IMR-90 (cell line): Measurements from ENCODE around the gene ZNF408. TPM values are rescaled to one million over a fixed set of nuclear protein-coding genes. Genes with fewer than 3 reads are reported as not detected.

Experiments used
- ATAC-seq: fragments of 200-7000 bp; cut with Tn5 transposase; 2 replicates; pipeline ENCODE4 v1.9.1; 2020; ENCODE audit warnings: low read depth, mild to moderate bottlenecking, moderate library complexity
- BruUV-seq: library from RNA; stranded (reverse); fragments of 400-500 nt; replicated peaks from 2 replicates; lab custom pipeline; 2021; lab: Mats Ljungman, UMichigan
- CTCF ChIA-PET: fragments of 300-600 bp; formaldehyde crosslinking; extraction: SDS; loops from one replicate; lab custom pipeline; 2021; ENCODE audit warnings: antibody characterized with exemption; lab: Yijun Ruan, JAX
- POLR2A ChIA-PET: fragments of 300-600 bp; sonication (Branson Sonifier 250); formaldehyde crosslinking; loops from one replicate; lab custom pipeline; 2022; ENCODE audit warnings: antibody characterized with exemption; ENCODE audit not compliant: unreplicated experiment; lab: Charles Lee
- DNase-seq: peaks from one replicate; pipeline ENCODE4 v3.0.0; 2013
- H2AFZ ChIP-seq: replicated peaks from 2 replicates; pipeline ENCODE3; 2013; ENCODE audit warnings: low read length, mild to moderate bottlenecking; ENCODE audit not compliant: poor library complexity
- H2AK5ac ChIP-seq: 2 replicates; pipeline ENCODE4 v1.6.1; 2013; ENCODE audit warnings: low read depth, low read length, inconsistent platforms
- H2AK9ac ChIP-seq: replicated peaks from 2 replicates; pipeline ENCODE3; 2013; ENCODE audit warnings: mild to moderate bottlenecking, low read depth, low read length, moderate library complexity; ENCODE audit not compliant: poor library complexity
- H2BK120ac ChIP-seq: 2 replicates; pipeline ENCODE4 v1.6.1; 2013; ENCODE audit warnings: low read depth, low read length, inconsistent platforms
- H2BK15ac ChIP-seq: 3 replicates; pipeline ENCODE4 v1.6.1; 2013; ENCODE audit warnings: low read depth, low read length, inconsistent platforms
- H2BK20ac ChIP-seq: 2 replicates; pipeline ENCODE4 v1.6.1; 2013; ENCODE audit warnings: low read depth, mild to moderate bottlenecking, inconsistent platforms, low read length, moderate library complexity
- H2BK5ac ChIP-seq: 2 replicates; pipeline ENCODE4 v1.6.1; 2013; ENCODE audit warnings: mild to moderate bottlenecking, low read depth, low read length, inconsistent platforms; ENCODE audit not compliant: poor library complexity, severe bottlenecking
- H3K14ac ChIP-seq: replicated peaks from 2 replicates; pipeline ENCODE4 v1.6.1; 2013; ENCODE audit warnings: low read depth, low read length, inconsistent platforms
- H3K18ac ChIP-seq: 2 replicates; pipeline ENCODE4 v1.6.1; 2013; ENCODE audit warnings: low read depth, low read length, control low read depth
- H3K23ac ChIP-seq: 2 replicates; pipeline ENCODE4 v1.6.1; 2013; ENCODE audit warnings: low read depth, low read length, inconsistent platforms
- H3K27ac ChIP-seq: 2 replicates; pipeline ENCODE4 v1.5.1; 2013; ENCODE audit warnings: mild to moderate bottlenecking, control low read depth, low read length; ENCODE audit not compliant: insufficient read depth
- H3K27me3 ChIP-seq: 2 replicates; pipeline ENCODE4 v1.6.1; 2013; ENCODE audit warnings: low read length; ENCODE audit not compliant: control insufficient read depth, insufficient read depth
- H3K36me3 ChIP-seq: 2 replicates; pipeline ENCODE4 v1.6.1; 2013; ENCODE audit warnings: low read length, mixed read lengths; ENCODE audit not compliant: control insufficient read depth, insufficient read depth
- H3K4ac ChIP-seq: 2 replicates; pipeline ENCODE4 v1.6.1; 2013; ENCODE audit warnings: low read depth, low read length, inconsistent platforms
- H3K4me1 ChIP-seq: 2 replicates; pipeline ENCODE4 v1.6.1; 2013; ENCODE audit warnings: low read length, mixed read lengths; ENCODE audit not compliant: control insufficient read depth, insufficient read depth
- H3K4me2 ChIP-seq: 2 replicates; pipeline ENCODE4 v1.6.1; 2013; ENCODE audit warnings: low read depth, mild to moderate bottlenecking, control low read depth, low read length, moderate library complexity
- H3K4me3 ChIP-seq: 2 replicates; pipeline ENCODE4 v1.5.1; 2013; ENCODE audit warnings: low read depth, mild to moderate bottlenecking, control low read depth, low read length, moderate library complexity; ENCODE audit not compliant: insufficient read depth
- H3K56ac ChIP-seq: 2 replicates; pipeline ENCODE4 v1.6.1; 2013; ENCODE audit warnings: low read length, inconsistent platforms; ENCODE audit not compliant: insufficient read depth; ENCODE audit errors: extremely low read depth
- H3K79me1 ChIP-seq, 2 experiments: 2 replicates each; pipeline ENCODE4 v1.6.1; 2013; ENCODE audit warnings: low read length in 2 of 2, inconsistent platforms in 1 of 2, low read depth in 1 of 2
- H3K9ac ChIP-seq: 2 replicates; pipeline ENCODE4 v1.6.1; 2013; ENCODE audit warnings: low read depth, low read length, control low read depth
- H3K9me1 ChIP-seq: 2 replicates; pipeline ENCODE4 v1.6.1; 2013; ENCODE audit warnings: low read length, inconsistent platforms; ENCODE audit not compliant: insufficient read depth
- H3K9me3 ChIP-seq: 2 replicates; pipeline ENCODE4 v1.6.1; 2013; ENCODE audit warnings: low read length; ENCODE audit not compliant: control insufficient read depth, insufficient read depth
- H4K20me1 ChIP-seq: 2 replicates; pipeline ENCODE4 v1.6.1; 2013; ENCODE audit warnings: low read length, inconsistent platforms; ENCODE audit not compliant: insufficient read depth
- H4K5ac ChIP-seq: 2 replicates; pipeline ENCODE4 v1.6.1; 2013; ENCODE audit warnings: mild to moderate bottlenecking, low read depth, low read length, control low read depth
- H4K8ac ChIP-seq, 2 experiments: 2 replicates each; pipeline ENCODE4 v1.6.1; 2013; ENCODE audit warnings: low read depth in 2 of 2, low read length in 2 of 2, control low read depth in 1 of 2, inconsistent platforms in 1 of 2
- H4K91ac ChIP-seq: 2 replicates; pipeline ENCODE4 v1.6.1; 2013; ENCODE audit warnings: low read depth, low read length, inconsistent platforms; ENCODE audit not compliant: insufficient read depth
- MAZ ChIP-seq: IDR thresholded peaks from 2 replicates; pipeline ENCODE4 v1.6.1; 2012; ENCODE audit warnings: low read depth, mild to moderate bottlenecking, low read length, improper control_type of control experiment, moderate library complexity, borderline replicate concordance
- NFE2L2 ChIP-seq: fragments of 150-350 bp; IDR thresholded peaks from 2 replicates; pipeline ENCODE4 v1.6.1; 2016; ENCODE audit warnings: low read depth, mild to moderate bottlenecking, low read length
- RAD21 ChIP-seq: IDR thresholded peaks from 2 replicates; pipeline ENCODE4 v1.6.1; 2012; ENCODE audit warnings: low read length, improper control_type of control experiment
- dilution Hi-C: fragments of 300-500 bp; cut with HindIII; formaldehyde crosslinking; loops from one replicate; pipeline ENCODE4 v1.14.3; 2018; ENCODE audit warnings: low sequenced_read_pairs; ENCODE audit not compliant: unreplicated experiment
- in situ Hi-C: fragments of 300-500 bp; cut with MboI; formaldehyde crosslinking; loops from 3 replicates; pipeline ENCODE4 v1.14.3; 2019; ENCODE audit warnings: low sequenced_read_pairs, inconsistent platforms, mixed read lengths
- intact Hi-C: fragments of 100-400 bp; cut with micrococcal nuclease; formaldehyde crosslinking; loops from 2 replicates; pipeline ENCODE4 v1.10.0; 2022
- polyA plus RNA-seq, 3 experiments: library from polyadenylated mRNA; depleted of rRNA; stranded (reverse); fragments of >200 nt; gene quantifications; 2 replicates each; pipeline ENCODE4 v1.2.3, GENCODE V29; 2012; ENCODE audit warnings: low replicate concordance in 1 of 3
- total RNA-seq: library from RNA; depleted of rRNA; stranded (reverse); fragments of >200 nt; gene quantifications from 2 replicates; pipeline ENCODE4 v1.2.3, GENCODE V29; 2012

The ZNF408 gene
- total and polyA plus RNA-seq, 2 of the 4 experiments (the other 2 are of a cell fraction): 9.5 to 11.1 TPM

DNA sequence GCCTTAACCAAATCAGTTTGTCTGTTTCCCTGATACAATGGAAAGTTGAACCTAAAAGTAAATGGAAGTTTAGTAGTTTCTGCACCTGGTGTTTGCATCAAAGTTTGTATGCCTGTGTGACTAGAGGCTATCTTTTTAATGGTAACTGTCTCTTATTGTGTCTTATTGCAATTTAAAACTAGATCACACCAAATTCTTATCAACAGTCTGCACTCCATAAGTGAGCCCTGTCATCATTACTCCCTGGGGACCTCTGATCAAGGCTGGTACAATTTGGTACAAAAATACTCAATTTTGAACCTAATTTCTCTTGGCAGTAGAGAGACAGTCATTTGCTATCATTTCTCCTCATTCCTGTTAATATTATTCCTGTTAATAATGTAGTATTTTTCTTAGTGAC, 38.5 kb upstream of the ZNF408 start:
- DNase-seq (no peak), ATAC-seq (no peak)
- H4K5ac ChIP-seq: no peak overlapping the region
- dilution Hi-C loops: no loop called here
- ChIA-PET CTCF (no interaction called here), POLR2A (no interaction called here)
- H3K79me1 ChIP-seq: peaks cover 0 to 8% of the 10 kb centered on the region in 2 experiments; a peak in 2 of 4 replicates
- H3K4ac ChIP-seq: no peak overlapping the region
- H3K4me1 ChIP-seq: peaks cover 10% of the 10 kb centered on the region
- H3K18ac ChIP-seq: no peak overlapping the region
- no peak overlapping the region for H3K9ac ChIP-seq
- TF ChIP-seq NFE2L2 (no peak), MAZ (no peak), RAD21 (no peak)
- no peak overlapping the region for H3K14ac ChIP-seq
- no peak overlapping the region for H2AFZ ChIP-seq
- H2AK5ac ChIP-seq: no peak overlapping the region
- H2AK9ac ChIP-seq: no peak overlapping the region
- H3K27ac ChIP-seq: no peak overlapping the region
- H2BK120ac ChIP-seq: no peak overlapping the region
- H3K56ac ChIP-seq: no peak overlapping the region
- H3K36me3 ChIP-seq: peaks cover 37% of the 10 kb centered on the region
- no peak overlapping the region for H4K8ac ChIP-seq
- intact Hi-C loops: no loop called here
- in situ Hi-C loops: no loop called here
- no peak overlapping the region for H2BK5ac ChIP-seq
- H3K27me3 ChIP-seq: no peaks in the 10 kb centered on the region
- H3K23ac ChIP-seq: no peak overlapping the region
- H3K4me2 ChIP-seq: no peak overlapping the region
- no TSS peak for BruUV-seq
- H2BK15ac ChIP-seq: no peak overlapping the region
- no peak overlapping the region for H3K4me3 ChIP-seq
- H3K9me1 ChIP-seq: peaks cover 12% of the 10 kb centered on the region
- no peak overlapping the region for H2BK20ac ChIP-seq
- no peaks in the 10 kb centered on the region for H4K20me1 ChIP-seq
- H3K9me3 ChIP-seq: no peaks in the 10 kb centered on the region
- H4K91ac ChIP-seq: no peak overlapping the region
